ENCODE results near the gene ZNF483.

Gene ZNF483

DNA sequence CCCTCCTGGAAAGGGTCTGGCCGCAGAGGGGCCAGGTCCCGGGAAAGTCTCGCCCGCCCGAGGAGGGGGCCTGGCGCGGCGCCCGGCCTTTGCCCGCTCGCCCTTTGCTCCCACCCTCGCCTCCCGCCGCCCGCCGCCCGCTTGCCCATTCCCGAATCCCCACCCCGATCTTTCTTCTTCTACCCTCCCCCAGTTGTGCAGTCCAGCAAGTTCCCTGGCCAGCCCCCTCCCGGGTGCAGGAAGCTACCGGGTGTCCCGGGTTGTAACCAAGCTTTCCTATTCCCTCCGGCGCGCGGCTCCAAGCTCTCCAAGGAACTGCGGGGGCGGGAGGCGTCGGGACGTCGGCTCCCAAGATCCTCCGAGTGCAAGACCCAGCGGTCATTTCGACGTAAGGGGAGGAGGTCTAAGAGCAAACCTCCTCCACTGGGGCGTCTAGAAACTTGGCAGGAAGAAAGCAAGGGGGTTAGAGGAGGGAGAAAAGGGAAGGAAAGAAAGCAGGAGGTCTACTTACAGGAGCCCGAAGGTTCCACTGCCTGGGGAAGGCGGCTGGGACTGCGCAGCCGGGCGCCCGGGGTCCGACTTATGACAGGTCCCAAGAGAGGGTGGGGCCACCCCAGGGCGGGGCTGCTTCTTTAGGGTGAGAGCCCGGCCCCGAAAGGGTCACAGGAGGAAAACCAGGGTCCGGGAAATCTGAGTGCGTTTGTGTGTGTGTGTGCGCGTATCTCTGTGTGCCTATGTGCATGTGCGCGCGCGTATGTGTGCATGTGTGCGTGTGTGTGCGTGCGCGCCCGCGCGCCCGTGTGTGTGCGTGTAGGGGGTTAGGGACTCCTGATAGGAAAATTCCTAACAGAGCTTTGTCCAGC is 74.3 kb downstream of the ZNF483 start, which contains the start of gene PTGR1:
Gene PTGR1 (minus strand): TSS at position 556 of the 863 bp plus-strand sequence. CDS start 2,225 bp downstream, outside the sequence.
- peak within 1 kb of the TSS; percentile 73 for H3K4me3 ChIP-seq (ENCODE audit: low read length)
- TF ChIP-seq, protein P1, sequence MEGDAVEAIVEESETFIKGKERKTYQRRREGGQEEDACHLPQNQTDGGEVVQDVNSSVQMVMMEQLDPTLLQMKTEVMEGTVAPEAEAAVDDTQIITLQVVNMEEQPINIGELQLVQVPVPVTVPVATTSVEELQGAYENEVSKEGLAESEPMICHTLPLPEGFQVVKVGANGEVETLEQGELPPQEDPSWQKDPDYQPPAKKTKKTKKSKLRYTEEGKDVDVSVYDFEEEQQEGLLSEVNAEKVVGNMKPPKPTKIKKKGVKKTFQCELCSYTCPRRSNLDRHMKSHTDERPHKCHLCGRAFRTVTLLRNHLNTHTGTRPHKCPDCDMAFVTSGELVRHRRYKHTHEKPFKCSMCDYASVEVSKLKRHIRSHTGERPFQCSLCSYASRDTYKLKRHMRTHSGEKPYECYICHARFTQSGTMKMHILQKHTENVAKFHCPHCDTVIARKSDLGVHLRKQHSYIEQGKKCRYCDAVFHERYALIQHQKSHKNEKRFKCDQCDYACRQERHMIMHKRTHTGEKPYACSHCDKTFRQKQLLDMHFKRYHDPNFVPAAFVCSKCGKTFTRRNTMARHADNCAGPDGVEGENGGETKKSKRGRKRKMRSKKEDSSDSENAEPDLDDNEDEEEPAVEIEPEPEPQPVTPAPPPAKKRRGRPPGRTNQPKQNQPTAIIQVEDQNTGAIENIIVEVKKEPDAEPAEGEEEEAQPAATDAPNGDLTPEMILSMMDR (IDR thresholded peaks at IDR 0.05; ENCODE audit: insufficient read depth, low read depth, low read length, missing control alignments), result no peak
- peak; percentile 88 for DNase-seq (ENCODE audit: low read depth)

DNA sequence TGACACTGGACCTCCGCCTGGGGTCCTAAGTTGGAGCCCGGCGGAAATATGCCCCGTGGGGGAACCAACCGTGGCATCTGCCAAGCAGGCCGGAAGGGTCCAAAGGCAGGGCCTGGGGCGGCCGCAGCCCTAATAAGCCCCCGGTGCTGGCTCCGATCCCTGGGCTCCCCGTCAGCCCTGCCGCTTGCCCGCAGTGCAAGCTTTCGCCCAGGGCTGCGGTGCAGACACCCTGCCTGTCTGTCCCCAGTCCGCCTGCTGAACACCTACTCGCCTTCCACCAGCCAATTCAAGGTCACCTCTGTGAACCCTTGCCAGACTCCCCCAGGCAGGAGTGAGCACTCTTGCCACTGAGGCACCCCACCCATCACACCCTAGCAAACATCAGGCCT is 75.0 kb downstream of the ZNF483 start:
- no peak for DNase-seq (ENCODE audit: low read depth)
- TF ChIP-seq, protein P1 (IDR thresholded peaks at IDR 0.05; ENCODE audit: insufficient read depth, low read depth, low read length, missing control alignments), result no peak
- H3K4me3 ChIP-seq (ENCODE audit: low read length), result peak overlapping the region; percentile 73

DNA sequence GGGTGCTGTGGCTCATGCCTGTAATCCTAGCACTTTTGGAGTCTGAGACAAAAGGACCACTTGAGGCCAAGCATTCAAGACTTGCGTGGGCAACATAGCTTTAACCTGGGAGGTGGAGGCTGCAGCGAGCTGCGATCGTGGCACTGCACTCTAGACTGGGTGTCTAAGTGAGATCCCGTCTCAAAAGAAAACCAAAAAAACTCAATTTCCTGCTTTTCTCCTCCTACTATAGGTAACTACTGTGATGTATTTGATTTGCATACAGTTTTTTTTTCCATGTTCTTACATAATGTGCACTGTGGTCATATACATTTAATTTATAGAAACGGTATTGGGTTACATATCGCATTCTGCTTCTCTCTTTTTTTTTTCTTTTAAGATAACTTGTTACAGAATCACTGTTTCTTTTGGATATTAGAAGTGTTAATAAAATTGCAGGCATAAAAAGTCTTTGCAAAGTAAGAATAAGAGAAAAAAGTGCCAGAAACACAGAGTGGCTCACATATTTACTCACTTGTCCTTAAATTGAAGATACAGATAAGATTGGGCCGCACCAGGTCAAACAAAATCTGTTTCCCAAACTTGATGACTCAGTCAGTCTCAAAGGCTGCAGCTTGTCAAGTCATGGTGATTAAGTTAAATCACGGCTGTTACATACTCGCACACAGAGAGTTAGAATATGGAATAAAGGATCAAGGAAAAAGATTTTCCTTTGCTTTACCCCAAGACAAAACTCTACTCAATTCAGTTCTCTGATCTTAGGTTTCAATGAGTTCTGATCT is 76.4 kb downstream of the ZNF483 start:
- DNase-seq (ENCODE audit: low read depth), result peak; percentile 82
- H3K4me3 ChIP-seq (ENCODE audit: low read length), result no peak overlapping the region
- TF ChIP-seq, protein P1 (IDR thresholded peaks at IDR 0.05; ENCODE audit: insufficient read depth, low read depth, low read length, missing control alignments), result no peak

DNA sequence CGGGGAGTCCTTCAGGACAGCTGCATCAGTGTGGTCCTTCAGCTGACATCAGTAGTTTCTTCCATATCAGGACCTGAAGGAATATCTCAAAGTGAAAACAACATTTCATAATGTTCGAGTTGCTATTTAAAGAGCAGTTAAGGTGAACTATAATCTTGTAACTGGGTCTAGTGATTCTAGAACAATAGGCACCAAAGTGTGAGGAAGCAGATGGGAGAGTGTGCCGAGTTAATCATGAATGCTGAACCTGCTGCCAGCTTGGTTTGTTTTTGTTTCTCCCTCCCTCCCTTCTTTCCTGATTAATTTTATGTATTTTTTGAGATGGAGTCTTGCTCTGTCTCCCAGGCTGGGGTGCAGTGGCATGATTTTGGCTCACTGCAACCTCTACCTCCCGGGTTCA is 78.1 kb downstream of the ZNF483 start:
- TF ChIP-seq, protein P1 (IDR thresholded peaks at IDR 0.05; ENCODE audit: insufficient read depth, low read depth, low read length, missing control alignments), result no peak
- no peak for DNase-seq (ENCODE audit: low read depth)
- H3K4me3 ChIP-seq (ENCODE audit: low read length), result no peak overlapping the region

DNA sequence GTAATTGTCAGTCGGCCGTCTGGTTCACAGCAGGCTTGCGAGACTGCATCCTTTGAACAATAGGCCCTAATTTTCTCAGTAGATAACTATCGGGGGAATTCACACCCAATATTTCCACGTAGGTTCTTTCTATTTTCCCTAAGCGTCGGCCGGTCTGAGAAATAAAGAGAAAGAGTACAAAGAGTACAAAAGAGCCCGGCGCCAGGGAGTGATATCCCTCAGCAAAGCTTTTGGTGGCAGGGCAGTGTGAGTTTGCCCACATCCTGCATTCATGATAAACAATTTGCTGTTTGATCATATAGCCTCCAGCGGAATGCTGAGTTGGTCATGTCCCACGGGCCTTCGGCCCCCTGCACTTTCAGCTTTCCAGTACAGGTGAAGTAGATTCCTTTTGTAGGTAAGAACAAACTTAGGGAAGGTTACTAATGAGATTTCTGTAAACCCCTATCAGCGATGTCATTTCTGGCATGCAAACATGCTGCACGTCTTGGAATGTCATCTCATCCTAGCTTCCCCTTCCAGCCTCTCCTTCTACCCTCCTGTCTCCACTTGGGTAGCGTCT is 79.2 kb downstream of the ZNF483 start:
- no peak overlapping the region for H3K4me3 ChIP-seq (ENCODE audit: low read length)
- TF ChIP-seq, protein P1 (IDR thresholded peaks at IDR 0.05; ENCODE audit: insufficient read depth, low read depth, low read length, missing control alignments), result no peak
- DNase-seq (ENCODE audit: low read depth), result no peak

DNA sequence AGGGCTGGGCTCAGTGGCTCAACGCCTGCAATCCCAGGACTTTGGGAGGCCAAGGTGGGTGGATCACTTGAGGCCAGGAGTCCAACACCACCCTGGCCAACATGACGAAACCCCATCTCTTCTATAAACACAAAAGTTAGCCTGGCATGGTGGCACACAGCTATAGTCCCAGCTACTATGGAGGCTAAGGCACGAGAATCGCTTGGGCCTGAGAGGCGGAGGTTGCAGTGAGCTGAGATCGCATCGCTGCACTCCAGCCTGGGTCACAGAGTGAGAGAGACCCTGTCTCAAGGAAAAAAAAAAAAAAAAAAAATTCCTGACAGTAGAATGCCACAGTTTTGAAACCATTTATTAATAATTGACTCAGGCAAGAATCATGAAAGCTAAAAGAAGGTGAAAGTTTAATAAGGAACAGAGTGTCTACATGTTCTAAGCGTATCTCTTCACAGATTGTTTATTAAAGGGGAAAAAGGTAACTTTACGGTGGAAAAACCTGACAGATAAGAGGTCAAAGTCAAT is 80.1 kb downstream of the ZNF483 start:
- DNase-seq (ENCODE audit: low read depth), result no peak
- no peak overlapping the region for H3K4me3 ChIP-seq (ENCODE audit: low read length)
- TF ChIP-seq, protein P1 (IDR thresholded peaks at IDR 0.05; ENCODE audit: insufficient read depth, low read depth, low read length, missing control alignments), result no peak
